ENCODE measurements around the gene COL27A1.

Gene COL27A1

DNA sequence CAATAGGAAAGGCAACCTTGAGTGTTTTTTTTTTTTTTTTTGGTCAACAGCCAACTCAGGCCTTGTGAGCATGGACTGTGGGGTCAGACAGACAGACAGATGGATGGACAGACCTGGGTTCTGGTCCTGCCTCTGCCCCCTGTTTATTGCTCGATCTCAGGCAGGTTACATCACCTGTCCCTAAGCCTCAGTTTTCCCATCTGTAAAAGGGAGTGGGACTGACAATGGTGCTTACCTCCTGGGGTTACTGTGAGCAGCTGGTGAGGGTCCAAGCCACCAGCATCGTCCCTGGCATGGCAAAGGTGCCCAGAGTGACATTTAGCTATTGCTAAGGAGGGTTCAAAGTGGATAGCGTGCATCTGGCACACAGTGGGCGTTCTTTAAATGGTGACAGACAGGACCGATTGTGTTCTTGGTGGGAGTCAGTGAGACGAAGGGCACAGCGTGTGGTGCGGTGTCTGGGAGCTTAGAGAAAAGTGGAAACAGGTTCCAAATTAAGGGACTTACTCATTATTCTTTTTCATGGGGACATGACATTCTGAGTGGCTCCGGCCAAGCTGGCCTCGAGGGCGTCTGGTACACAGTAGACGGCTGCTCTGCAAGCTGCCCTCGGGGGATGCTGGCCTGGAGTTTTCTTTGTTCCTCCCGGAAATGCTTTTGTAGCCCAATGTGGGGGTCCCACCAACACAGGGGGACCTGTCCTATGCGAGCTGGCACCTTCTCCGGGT, 72.1 kb downstream of the COL27A1 start:
- Histone ChIP-seq H3K36me3 (replicated peaks) (no peaks in the 10 kb centered on the region; the same call in 1 of the 2 replicates), H3K4me3 (no peak overlapping the region), H3K27me3 (ENCODE audit: low read depth) (no peaks in the 10 kb centered on the region), H3K4me1 (no peaks in the 10 kb centered on the region), H3K9me3 (no peaks in the 10 kb centered on the region)
- in situ Hi-C loops (cut with MboI; ENCODE audit: low sequenced_read_pairs): no loop called here
- DNase-seq (ENCODE audit: low spot score in 2 of 2): no peak

- Histone ChIP-seq H3K4me3 (no peak overlapping the region), H3K9me3 (no peaks in the 10 kb centered on the region), H3K4me1 (no peaks in the 10 kb centered on the region), H3K36me3 (replicated peaks) (no peaks in the 10 kb centered on the region; the same call in 1 of the 2 replicates), H3K27me3 (ENCODE audit: low read depth) (no peaks in the 10 kb centered on the region)
- DNase-seq (ENCODE audit: low spot score in 2 of 2): no peak
- in situ Hi-C loops (cut with MboI; ENCODE audit: low sequenced_read_pairs): no loop called here
Observed at GRCh38 chr9:114228016-114228808, 72.9 kb downstream of the COL27A1 start.

GRCh38 chr9:114229295-114229694, 74.0 kb downstream of the COL27A1 start:
- Histone ChIP-seq H3K4me1 (no peaks in the 10 kb centered on the region), H3K4me3 (no peak overlapping the region), H3K27me3 (ENCODE audit: low read depth) (no peaks in the 10 kb centered on the region), H3K36me3 (replicated peaks) (no peaks in the 10 kb centered on the region; the same call in 1 of the 2 replicates), H3K9me3 (no peaks in the 10 kb centered on the region)
- in situ Hi-C loops (cut with MboI; ENCODE audit: low sequenced_read_pairs): no loop called here
- DNase-seq (ENCODE audit: low spot score in 2 of 2): no peak

DNA sequence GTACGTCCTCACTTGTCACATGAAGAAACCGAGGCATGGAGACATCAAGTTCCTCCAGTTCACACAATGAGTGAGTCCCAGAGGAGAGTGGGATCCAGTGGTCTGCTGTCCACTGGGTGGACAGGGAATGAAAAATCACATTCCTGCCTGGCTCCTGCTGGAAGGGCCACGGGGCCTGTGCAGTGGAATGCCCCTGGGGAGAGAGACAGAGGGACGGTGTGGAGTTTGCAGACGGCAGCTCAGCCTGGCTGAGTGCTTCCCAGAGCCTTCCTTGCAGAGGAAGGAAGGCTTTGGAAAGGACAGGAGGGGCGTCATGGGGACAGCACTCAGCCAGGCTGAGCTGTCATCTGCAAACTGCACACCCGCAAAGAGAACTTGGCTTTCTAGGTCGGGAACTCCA, 74.7 kb downstream of the COL27A1 start:
- no peaks in the 10 kb centered on the region for H3K4me1 ChIP-seq
- no peak overlapping the region for H3K4me3 ChIP-seq
- no peak for DNase-seq (ENCODE audit: low spot score in 2 of 2)
- no peaks in the 10 kb centered on the region for H3K9me3 ChIP-seq
- H3K36me3 ChIP-seq (replicated peaks): no peaks in the 10 kb centered on the region; the same call in 1 of the 2 replicates
- in situ Hi-C loops (cut with MboI; ENCODE audit: low sequenced_read_pairs): no loop called here
- H3K27me3 ChIP-seq (ENCODE audit: low read depth): no peaks in the 10 kb centered on the region

DNA sequence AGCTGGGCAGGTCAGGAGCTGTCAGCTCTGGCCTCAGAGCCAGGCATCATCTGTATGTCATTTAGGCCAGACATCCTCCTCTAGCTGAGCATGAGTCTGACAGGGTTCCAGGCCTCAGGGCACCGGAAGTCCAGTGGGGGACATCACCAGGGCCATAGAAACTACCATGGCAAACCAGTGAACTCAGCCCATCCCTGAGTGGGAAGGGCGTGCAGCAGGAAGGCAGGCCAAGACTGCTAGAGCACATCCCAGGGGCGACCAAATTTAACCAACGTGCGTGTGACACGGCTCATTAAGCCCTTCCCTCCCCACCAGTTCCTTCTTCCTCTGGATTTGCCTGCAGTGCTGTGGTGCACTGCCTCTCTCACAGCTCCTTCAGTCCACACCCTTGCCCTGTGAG, 75.9 kb downstream of the COL27A1 start:
- no peak for DNase-seq (ENCODE audit: low spot score in 2 of 2)
- Histone ChIP-seq H3K9me3 (no peaks in the 10 kb centered on the region), H3K27me3 (ENCODE audit: low read depth) (no peaks in the 10 kb centered on the region), H3K36me3 (replicated peaks) (no peaks in the 10 kb centered on the region; the same call in 1 of the 2 replicates), H3K4me3 (no peak overlapping the region), H3K4me1 (no peaks in the 10 kb centered on the region)
- in situ Hi-C loops (cut with MboI; ENCODE audit: low sequenced_read_pairs): no loop called here

- DNase-seq (ENCODE audit: low spot score in 2 of 2): no peak
- H3K9me3 ChIP-seq: no peaks in the 10 kb centered on the region
- no peaks in the 10 kb centered on the region for H3K4me1 ChIP-seq
- H3K4me3 ChIP-seq: no peak overlapping the region
- in situ Hi-C loops (cut with MboI; ENCODE audit: low sequenced_read_pairs): no loop called here
- no peaks in the 10 kb centered on the region; the same call in 1 of the 2 replicates for H3K36me3 ChIP-seq (replicated peaks)
- no peaks in the 10 kb centered on the region for H3K27me3 ChIP-seq (ENCODE audit: low read depth)
Observed at GRCh38 chr9:114231719-114232449, 76.5 kb downstream of the COL27A1 start.

GRCh38 chr9:114233491-114234185, 78.3 kb downstream of the COL27A1 start:
- DNase-seq (ENCODE audit: low spot score in 2 of 2): no peak
- in situ Hi-C loops (cut with MboI; ENCODE audit: low sequenced_read_pairs): no loop called here
- Histone ChIP-seq H3K4me1 (no peaks in the 10 kb centered on the region), H3K9me3 (no peaks in the 10 kb centered on the region), H3K4me3 (no peak overlapping the region), H3K27me3 (ENCODE audit: low read depth) (no peaks in the 10 kb centered on the region), H3K36me3 (replicated peaks) (no peaks in the 10 kb centered on the region; the same call in 1 of the 2 replicates)

DNA sequence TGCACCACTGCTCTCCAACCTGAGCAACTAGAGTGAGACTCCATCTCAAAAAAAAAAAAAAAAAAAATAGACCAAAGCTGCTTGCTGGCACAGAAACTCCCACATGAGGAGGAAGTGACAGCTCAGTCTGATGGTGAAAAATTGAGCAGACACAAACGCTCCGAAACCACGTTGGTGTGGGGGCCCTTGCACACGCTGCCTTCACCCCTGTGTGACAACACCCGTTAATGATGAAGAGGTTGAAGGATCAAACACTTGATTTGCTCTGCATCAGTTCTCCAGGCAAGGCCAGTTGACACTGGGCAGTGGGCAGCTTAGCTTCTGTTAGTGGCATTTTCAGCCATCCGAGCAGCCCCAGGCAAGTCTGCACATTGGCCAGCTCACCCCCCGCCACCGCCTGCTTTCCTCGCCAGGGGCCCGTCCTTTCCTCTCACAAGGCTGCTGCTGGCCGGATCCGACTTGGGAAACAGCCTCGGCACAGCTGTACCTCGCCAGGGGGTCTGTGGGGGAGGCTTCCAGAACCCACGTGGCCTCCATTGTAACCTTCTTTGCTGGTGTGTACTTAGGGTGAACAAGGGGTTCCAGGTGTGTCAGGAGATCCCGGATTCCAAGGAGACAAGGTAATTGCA, 79.8 kb downstream of the COL27A1 start:
- no peaks in the 10 kb centered on the region for H3K4me1 ChIP-seq
- no peaks in the 10 kb centered on the region; the same call in 1 of the 2 replicates for H3K36me3 ChIP-seq (replicated peaks)
- DNase-seq (ENCODE audit: low spot score in 2 of 2): no peak
- H3K27me3 ChIP-seq (ENCODE audit: low read depth): no peaks in the 10 kb centered on the region
- H3K9me3 ChIP-seq: no peaks in the 10 kb centered on the region
- in situ Hi-C loops (cut with MboI; ENCODE audit: low sequenced_read_pairs): no loop called here
- H3K4me3 ChIP-seq: no peak overlapping the region

DNA sequence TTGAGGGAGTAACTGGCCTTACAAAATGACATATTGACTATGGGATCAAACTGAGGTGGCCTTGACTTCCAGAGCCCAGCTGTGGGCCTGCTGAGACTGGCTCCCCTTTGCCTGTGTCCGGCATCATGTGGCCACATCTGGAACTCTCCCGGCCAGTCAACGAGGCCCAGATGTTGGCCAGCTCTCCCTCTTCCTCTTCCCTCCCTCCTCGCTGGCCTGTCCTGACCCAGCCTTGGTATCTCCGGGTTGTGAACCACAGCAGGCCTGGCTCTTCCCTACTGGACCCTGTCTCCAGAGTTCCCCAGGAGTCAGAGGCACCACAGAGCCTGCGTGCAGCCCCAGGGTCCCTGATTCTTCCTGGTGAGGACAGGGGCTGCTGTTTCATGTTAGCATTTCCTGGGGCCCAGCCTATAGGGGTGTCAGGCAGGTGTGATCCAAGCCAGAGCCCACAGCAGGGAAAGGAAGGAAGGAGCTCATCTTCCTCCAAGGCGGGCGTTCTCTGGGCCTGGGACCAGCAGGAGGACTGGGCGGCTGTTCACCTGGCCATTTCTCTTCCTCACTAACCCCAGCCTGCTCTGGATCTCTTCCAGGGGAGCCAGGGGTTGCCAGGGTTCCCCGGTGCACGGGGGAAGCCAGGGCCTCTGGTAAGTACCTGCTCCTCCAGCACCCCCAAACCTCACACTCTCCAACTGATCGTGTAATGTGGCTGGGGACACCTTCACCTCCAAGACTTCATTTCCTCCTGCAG, 81.2 kb downstream of the COL27A1 start:
- in situ Hi-C loops (cut with MboI; ENCODE audit: low sequenced_read_pairs): no loop called here
- H3K36me3 ChIP-seq (replicated peaks): peaks cover 2% of the 10 kb centered on the region
- no peaks in the 10 kb centered on the region for H3K9me3 ChIP-seq
- no peaks in the 10 kb centered on the region for H3K4me1 ChIP-seq
- H3K4me3 ChIP-seq: no peak overlapping the region
- H3K27me3 ChIP-seq (ENCODE audit: low read depth): no peaks in the 10 kb centered on the region
- no peak for DNase-seq (ENCODE audit: low spot score in 2 of 2)

DNA sequence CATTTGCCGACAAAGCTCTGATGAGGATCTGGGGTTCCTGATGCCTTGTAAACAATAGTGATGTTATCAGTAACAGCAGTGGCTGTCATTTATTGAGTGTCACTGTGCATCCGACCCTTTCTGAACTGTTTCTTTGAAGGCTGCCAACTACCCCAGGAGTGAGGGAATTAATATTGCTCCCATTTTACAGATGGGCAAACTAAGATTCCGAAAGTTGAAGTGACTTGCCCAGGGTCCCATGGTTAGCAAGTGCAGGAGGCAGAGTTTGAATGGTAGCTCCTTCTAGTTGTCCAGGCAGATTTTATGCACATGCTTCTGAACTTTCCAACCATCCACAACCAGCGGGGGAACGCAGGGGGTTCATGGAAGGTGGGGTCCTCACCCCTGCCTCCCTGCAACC, 81.9 kb downstream of the COL27A1 start:
- Histone ChIP-seq H3K9me3 (no peaks in the 10 kb centered on the region), H3K4me1 (no peaks in the 10 kb centered on the region), H3K27me3 (ENCODE audit: low read depth) (no peaks in the 10 kb centered on the region), H3K36me3 (replicated peaks) (peaks cover 6% of the 10 kb centered on the region), H3K4me3 (no peak overlapping the region)
- in situ Hi-C loops (cut with MboI; ENCODE audit: low sequenced_read_pairs): no loop called here
- DNase-seq (ENCODE audit: low spot score in 2 of 2): no peak

DNA sequence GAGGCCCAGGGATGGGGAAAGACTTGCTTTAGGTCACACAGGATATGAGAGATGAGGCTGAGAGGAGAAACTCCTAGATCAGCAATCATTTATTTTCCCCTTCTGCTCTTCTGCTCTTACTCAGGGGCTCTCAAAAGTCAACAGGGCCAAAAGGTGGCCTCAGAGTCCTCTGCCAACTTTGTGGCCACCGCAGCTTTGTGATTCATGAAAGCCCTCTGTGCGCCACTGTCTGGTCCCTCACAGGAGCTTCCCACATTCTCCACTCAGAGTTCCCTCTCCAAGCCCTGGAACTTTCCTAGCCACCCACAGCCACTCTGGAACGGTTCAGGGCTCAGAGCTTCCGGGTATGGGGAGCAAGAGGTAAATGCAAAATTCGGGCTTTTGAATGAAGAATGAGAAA, 82.4 kb downstream of the COL27A1 start:
- no peaks in the 10 kb centered on the region for H3K4me1 ChIP-seq
- peaks cover 6% of the 10 kb centered on the region for H3K36me3 ChIP-seq (replicated peaks)
- no peaks in the 10 kb centered on the region for H3K9me3 ChIP-seq
- no peak overlapping the region for H3K4me3 ChIP-seq
- no peaks in the 10 kb centered on the region for H3K27me3 ChIP-seq (ENCODE audit: low read depth)
- in situ Hi-C loops (cut with MboI; ENCODE audit: low sequenced_read_pairs): no loop called here
- no peak for DNase-seq (ENCODE audit: low spot score in 2 of 2)

DNA sequence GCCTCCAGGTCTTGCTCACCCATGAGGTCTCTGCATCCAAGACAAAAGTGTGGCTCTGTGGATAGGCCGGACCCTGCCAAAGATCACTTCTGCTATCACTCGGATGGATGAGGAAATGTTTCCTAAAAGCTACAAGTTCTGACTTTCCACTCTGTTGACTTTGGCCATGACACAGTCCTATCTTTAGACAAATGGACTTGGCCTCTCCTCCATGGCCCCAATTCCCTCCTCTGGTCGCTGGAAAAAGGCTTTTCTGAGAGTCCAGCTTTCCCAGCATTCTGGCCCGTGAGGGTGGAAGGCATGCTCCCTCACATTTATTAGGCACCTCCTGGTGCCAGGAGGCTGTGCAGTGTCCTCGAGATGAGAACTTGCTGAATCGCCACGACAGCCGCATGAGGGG, 83.1 kb downstream of the COL27A1 start:
- Histone ChIP-seq H3K4me1 (no peaks in the 10 kb centered on the region), H3K4me3 (no peak overlapping the region), H3K9me3 (no peaks in the 10 kb centered on the region), H3K36me3 (replicated peaks) (peaks cover 6% of the 10 kb centered on the region), H3K27me3 (ENCODE audit: low read depth) (no peaks in the 10 kb centered on the region)
- no peak for DNase-seq (ENCODE audit: low spot score in 2 of 2)
- in situ Hi-C loops (cut with MboI; ENCODE audit: low sequenced_read_pairs): no loop called here

Data from HAP-1 (cell line).